Stimulated activated naive CD8-positive, alpha-beta T cell treated with anti-CD3 and anti-CD28 coated beads, Interleukin-15, Interleukin-2, amounts not matched to agents 100 ng/mL and 50 ng/mL, for 24 hours (primary cell): ENCODE results near the gene MAST2.
"Not testable (repeated sequence)": the region's sequence is repeated elsewhere in the genome, so short reads cannot be mapped to it uniquely, and the experiment has no call there.

ENCODE experiments used
- H3K27ac Mint-ChIP-seq: one replicate; pipeline ENCODE4 v1.8.0; 2021; ENCODE audit warnings: mild to moderate bottlenecking, mixed read lengths
- H3K27me3 Mint-ChIP-seq: one replicate; pipeline ENCODE4 v1.8.0; 2021; ENCODE audit warnings: mixed read lengths
- H3K36me3 Mint-ChIP-seq: one replicate; pipeline ENCODE4 v1.8.0; 2021; ENCODE audit warnings: low read depth, mixed read lengths
- H3K4me1 Mint-ChIP-seq: one replicate; pipeline ENCODE4 v1.8.0; 2021; ENCODE audit warnings: low read depth, mixed read lengths
- H3K4me3 Mint-ChIP-seq: one replicate; pipeline ENCODE4 v1.8.0; 2021; ENCODE audit warnings: mild to moderate bottlenecking, mixed read lengths
- H3K9me3 Mint-ChIP-seq: one replicate; pipeline ENCODE4 v1.8.0; 2021; ENCODE audit warnings: mixed read lengths

Gene MAST2

DNA sequence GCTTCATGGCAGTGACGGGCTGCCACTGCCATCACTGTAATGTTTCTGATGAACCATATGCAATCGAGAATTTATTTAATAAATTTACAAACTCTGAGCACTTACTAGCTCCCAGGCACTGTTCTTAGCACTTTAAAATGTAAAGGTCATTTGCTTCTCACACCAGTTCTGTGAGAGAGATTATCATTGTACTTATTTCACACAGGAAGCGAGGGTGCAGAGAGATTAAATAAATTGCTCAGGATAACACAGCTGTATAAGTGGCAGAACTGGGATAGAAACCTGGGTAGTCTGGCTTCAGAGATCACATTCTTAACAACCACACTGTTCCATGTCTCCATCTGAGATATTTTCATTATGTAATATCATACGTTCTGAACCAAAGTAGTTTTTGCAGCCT is 119.9 kb downstream of the MAST2 start:
- Mint-ChIP-seq H3K9me3 (no peaks in the 10 kb centered on the region), H3K4me3 (no peak overlapping the region), H3K4me1 (peaks cover 3% of the 10 kb centered on the region), H3K36me3 (no peaks in the 10 kb centered on the region), H3K27ac (no peak overlapping the region), H3K27me3 (no peaks in the 10 kb centered on the region)

DNA sequence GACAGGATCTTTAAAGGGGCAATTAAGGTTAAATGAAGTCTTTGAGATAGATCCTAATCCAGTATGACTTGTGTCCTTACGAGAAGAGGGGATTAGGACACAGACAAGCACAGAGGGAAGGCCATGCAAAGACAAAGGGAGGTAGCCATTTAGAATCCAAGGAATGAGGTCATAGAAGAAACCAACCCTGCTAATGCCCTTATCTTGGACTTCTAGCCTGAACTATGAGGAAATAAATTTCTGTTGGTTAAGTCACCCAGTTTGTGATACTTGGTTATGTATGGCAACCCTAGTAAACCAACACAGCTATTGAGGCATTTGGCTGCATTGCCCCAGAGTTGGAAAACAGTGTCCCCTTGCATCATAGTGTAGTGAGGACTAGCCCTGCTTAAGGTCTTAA is 121.3 kb downstream of the MAST2 start:
- H3K27ac Mint-ChIP-seq = no peak overlapping the region
- no peaks in the 10 kb centered on the region for H3K9me3 Mint-ChIP-seq
- peaks cover 14% of the 10 kb centered on the region for H3K4me1 Mint-ChIP-seq
- H3K4me3 Mint-ChIP-seq = no peak overlapping the region
- H3K27me3 Mint-ChIP-seq = no peaks in the 10 kb centered on the region
- H3K36me3 Mint-ChIP-seq = no peaks in the 10 kb centered on the region

DNA sequence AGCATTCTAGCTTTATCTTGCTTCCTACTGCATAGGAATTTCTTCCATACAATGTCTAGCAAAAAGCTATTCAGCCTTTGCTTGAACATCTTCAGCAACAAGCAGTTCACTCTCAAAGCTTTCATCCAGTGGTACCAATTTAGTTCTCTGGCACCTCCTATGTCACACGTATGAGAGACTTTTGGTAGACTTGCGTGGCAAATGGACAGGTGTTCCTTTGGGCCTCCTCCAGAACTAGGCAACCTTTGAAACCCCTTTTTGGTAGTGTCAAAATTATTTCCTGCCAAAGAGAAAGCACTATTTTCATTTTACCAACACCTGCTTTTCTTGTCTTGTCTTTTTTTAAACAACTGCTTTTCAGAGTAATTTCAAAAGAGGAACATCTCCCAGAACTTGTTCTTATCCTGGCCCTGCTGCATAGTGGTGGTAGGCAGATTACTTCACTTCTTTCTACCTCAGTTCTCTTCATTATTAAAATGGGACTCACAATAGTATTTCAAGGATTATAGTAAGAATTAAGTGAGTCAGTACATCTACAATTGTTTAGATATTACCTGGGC is 122.4 kb downstream of the MAST2 start:
- no peaks in the 10 kb centered on the region for H3K9me3 Mint-ChIP-seq
- H3K4me3 Mint-ChIP-seq = no peak overlapping the region
- H3K27me3 Mint-ChIP-seq = no peaks in the 10 kb centered on the region
- peaks cover 14% of the 10 kb centered on the region for H3K4me1 Mint-ChIP-seq
- H3K27ac Mint-ChIP-seq = no peak overlapping the region
- H3K36me3 Mint-ChIP-seq = no peaks in the 10 kb centered on the region

DNA sequence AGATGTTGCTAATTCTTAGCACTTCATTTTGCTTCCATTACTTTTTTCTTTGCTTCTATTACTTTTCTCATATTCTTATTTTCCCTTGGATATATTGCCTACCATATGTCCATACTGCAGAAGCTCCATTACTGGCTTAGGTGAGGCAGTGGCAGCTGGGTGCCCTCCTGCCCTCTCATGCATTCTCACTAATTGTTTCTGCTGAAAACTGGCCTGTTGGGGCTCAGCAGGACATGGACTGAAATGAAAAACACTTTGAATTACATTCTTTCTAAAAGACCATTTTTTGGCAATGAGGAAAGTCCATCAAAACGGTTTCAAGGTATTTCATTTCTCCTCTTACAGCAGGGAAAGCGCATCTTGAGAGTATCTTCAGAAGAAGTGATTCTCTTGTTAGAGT is 122.9 kb downstream of the MAST2 start:
- no peaks in the 10 kb centered on the region for H3K9me3 Mint-ChIP-seq
- no peak overlapping the region for H3K27ac Mint-ChIP-seq

DNA sequence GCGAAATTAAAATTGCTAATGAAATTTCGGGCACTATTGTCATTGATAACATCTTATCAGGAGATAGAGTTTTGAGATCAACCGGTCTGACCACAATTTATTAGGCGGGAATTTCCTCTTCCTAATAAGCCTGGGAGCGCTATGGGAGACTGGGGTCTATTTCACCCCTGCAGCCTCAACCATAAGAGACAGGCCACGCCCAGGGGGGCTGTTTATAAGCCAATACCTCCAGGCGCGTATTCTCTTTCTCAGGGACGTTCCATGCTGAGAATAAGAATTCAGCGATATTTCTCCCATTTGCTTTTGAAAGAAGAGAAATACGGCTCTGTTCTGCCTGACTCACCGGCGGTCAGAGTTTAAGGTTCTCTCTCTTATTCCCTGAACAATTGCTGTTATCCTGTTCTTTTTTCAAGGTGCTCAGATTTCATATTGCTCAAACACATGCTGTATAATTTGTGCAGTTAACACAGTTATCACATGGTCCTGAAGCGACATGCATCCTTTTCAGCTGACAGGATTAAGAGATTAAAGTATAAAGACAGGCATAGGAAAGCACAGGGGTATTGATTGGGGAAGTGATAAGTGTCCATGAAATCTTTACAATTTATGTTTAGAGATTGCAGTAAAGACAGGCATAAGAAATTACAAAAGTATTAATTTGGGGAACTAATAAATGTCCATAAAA is 124.0 kb downstream of the MAST2 start:
- H3K27me3 Mint-ChIP-seq, H3K27ac Mint-ChIP-seq, H3K4me3 Mint-ChIP-seq, H3K9me3 Mint-ChIP-seq, H3K36me3 Mint-ChIP-seq: not testable (repeated sequence)
- peaks cover 14% of the 10 kb centered on the region for H3K4me1 Mint-ChIP-seq

More for the DNA sequence above, 122.9 kb downstream of the MAST2 start:
- H3K4me3 Mint-ChIP-seq = no peak overlapping the region
- no peaks in the 10 kb centered on the region for H3K27me3 Mint-ChIP-seq
- H3K4me1 Mint-ChIP-seq = peaks cover 14% of the 10 kb centered on the region
- no peaks in the 10 kb centered on the region for H3K36me3 Mint-ChIP-seq

DNA sequence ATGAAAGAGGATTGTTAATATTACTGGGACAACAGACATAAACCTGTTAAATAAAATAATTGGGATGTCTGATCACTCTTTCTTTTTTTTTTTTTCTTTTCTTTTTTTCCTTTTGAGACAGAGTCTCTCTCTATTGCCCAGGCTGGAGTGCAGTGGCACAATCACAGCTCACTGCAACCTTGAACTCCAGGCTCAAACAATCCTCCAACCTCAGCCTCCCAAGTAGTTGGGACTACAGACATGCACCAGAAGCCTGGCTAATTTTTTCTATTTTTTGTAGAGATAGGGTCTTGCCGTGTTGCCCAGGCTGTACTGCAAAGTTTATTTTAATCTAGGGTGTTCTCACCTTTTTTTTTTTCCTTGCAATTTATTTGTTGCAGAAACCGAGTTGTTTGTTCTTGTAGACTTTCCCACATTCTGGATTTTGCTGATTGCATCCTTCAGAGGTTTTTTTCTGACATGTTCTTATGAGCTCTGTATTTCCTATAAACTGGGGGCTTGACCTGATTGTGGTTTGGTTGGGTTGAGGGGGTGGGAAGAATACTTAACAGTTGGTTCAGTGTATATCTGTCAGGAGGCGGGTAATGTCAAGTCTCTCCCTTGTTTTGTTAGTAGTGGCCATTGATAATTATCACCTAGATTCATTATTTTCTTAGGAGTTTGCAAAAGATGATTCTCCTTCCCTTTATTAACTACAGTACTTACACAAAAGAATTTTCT is 125.2 kb downstream of the MAST2 start:
- H3K27me3 Mint-ChIP-seq = no peaks in the 10 kb centered on the region
- no peaks in the 10 kb centered on the region for H3K9me3 Mint-ChIP-seq
- H3K4me1 Mint-ChIP-seq = peaks cover 14% of the 10 kb centered on the region
- H3K36me3 Mint-ChIP-seq = no peaks in the 10 kb centered on the region
- H3K4me3 Mint-ChIP-seq = no peak overlapping the region
- no peak overlapping the region for H3K27ac Mint-ChIP-seq

DNA sequence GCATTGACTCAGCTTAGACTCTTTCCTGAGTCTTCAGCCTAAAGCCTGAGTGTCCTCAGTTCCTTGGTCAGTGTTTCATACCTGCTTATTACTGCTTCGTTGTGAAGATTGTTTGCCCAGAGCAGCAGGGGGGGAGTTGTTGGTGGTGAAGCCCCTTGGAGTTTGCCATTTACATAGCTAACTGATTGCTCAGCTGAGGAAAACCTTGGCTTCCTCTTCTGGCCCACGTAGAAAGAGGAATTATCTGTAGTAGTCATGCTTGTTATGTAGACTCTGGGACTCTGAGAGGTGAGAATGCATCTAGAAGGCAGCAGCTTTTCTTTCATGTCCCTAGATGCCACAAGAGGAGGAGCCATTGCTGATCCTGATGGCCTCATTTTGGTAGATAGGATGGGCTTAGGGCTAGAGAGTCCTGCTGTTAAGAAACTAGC is 125.9 kb downstream of the MAST2 start:
- no peak overlapping the region for H3K4me3 Mint-ChIP-seq
- H3K36me3 Mint-ChIP-seq = no peaks in the 10 kb centered on the region
- no peaks in the 10 kb centered on the region for H3K9me3 Mint-ChIP-seq
- H3K27me3 Mint-ChIP-seq = no peaks in the 10 kb centered on the region
- H3K27ac Mint-ChIP-seq = no peak overlapping the region
- peaks cover 14% of the 10 kb centered on the region for H3K4me1 Mint-ChIP-seq

DNA sequence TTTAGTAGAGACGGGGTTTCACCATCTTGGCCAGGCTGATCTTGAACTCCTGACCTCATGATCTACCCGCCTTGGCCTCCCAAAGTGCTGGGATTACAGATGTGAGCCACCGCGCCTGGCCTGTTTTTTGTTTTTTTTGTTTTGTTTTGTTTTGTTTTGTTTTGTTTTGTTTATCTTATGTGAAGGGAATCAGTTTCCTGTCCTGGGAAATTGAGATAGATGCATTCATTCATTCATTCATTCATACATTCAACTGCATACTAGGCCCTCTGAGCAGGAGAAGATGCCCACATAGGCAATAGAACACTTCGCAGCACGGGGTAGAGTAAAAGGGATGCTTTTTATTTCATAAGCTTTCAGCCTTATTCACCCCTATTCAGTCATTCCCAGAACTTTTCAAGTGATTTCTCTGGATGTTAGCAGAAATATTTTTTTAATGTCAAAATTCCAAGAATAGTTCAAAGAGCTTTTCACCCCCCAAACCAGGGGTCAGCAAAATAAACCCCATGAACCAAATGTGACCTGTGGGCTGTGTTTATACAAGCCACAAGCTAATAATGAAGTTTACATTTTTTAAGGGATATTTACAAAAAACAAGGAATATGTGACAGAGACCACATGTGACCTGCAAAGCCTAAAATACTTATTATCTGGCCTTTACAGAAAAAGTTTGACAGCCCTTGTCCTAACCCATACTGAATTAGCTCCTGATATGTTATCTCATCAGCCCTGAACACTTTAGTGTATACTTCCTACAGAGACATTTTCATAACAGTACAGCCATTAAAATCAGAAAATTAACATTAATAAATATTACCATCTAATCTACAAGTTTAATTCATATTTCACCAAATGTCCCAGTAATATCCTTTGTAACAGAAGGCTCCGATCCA is 127.1 kb downstream of the MAST2 start:
- Mint-ChIP-seq H3K4me3 (no peak overlapping the region), H3K36me3 (peaks cover 4% of the 10 kb centered on the region), H3K9me3 (no peaks in the 10 kb centered on the region), H3K27me3 (no peaks in the 10 kb centered on the region), H3K4me1 (peaks cover 19% of the 10 kb centered on the region), H3K27ac (no peak overlapping the region)

DNA sequence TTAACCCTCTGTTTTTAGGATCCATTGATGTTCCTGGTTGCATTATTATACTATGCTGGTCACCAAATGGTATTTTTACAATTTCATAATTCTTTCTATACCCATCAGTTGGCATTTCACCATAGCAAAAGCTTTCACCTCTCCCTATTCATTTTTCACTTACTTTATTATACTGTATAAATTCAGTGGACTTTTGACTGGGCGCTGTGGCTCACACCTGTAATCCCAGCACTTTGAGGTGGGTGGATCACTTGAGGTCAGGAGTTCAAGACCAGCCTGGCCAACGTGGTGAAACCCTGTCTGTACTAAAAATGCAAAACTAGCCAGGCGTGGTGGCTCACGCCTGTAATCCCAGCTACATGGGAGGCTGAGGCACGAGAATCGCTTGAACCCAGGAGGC is 128.8 kb downstream of the MAST2 start:
- not testable (repeated sequence) for H3K36me3 Mint-ChIP-seq, H3K27me3 Mint-ChIP-seq, H3K27ac Mint-ChIP-seq, H3K4me3 Mint-ChIP-seq, H3K9me3 Mint-ChIP-seq
- peaks cover 19% of the 10 kb centered on the region for H3K4me1 Mint-ChIP-seq

DNA sequence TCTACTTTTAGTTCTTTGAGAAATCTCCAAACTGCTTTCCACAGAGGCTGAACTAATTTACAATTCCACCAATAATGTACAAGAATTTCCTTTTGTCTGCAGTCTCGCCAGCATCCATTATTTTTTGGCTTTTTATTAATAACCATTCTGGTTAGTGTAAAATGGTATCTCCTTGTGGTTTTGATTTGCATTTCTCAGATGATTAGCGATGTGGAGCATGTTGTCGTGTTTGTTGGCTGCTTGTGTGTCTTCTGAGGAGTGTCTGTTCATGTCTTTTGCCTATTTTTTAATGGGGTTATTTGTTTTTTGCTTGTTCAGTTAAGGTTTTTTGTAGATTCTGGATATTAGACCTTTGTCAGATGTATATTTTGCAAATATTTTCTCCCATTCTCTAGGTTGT is 131.5 kb downstream of the MAST2 start:
- H3K9me3 Mint-ChIP-seq = no peaks in the 10 kb centered on the region
- H3K4me1 Mint-ChIP-seq = peaks cover 8% of the 10 kb centered on the region
- H3K27me3 Mint-ChIP-seq = no peaks in the 10 kb centered on the region
- H3K27ac Mint-ChIP-seq = no peak overlapping the region
- peaks cover 4% of the 10 kb centered on the region for H3K36me3 Mint-ChIP-seq
- no peak overlapping the region for H3K4me3 Mint-ChIP-seq

DNA sequence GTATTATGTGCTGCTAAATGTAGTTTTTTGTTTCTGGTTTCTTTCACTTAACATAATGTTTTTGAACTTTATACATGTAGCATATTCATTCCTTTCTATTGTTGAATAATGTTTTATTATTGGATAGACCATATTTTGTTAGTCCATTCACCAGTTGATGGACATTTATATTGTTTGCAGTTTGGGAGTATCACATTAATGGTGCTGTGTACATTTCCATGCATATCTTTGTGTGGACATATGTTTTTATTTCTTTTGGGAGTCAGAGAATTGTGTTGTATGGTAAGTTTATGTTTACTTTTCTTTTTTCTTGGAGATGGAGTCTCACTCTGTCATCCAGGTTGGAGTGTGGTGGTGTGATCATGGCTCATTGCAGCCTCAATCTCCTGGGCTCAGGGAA is 134.6 kb downstream of the MAST2 start:
- Mint-ChIP-seq H3K27ac (no peak overlapping the region), H3K27me3 (no peaks in the 10 kb centered on the region), H3K36me3 (peaks cover 4% of the 10 kb centered on the region), H3K9me3 (no peaks in the 10 kb centered on the region), H3K4me3 (no peak overlapping the region), H3K4me1 (peaks cover 8% of the 10 kb centered on the region)

DNA sequence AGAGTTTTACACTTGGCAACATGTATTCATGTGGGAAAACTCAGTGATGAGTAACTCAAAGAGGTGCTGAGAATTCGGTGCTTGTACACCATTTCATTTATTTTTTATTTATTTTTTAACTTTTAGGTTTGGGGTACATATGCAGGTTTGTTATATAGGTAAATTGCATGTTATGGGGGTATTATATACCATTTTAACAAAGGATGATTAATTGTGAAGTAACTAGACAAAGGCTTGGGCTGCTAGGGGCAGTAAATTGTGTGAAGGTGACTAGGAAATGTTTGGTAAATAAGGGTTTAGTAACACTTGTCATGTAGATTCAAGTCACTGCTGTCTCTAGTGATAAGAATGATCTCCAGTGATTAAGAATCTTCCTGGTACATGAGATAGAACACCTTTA is 139.0 kb downstream of the MAST2 start:
- H3K27me3 Mint-ChIP-seq = no peaks in the 10 kb centered on the region
- H3K36me3 Mint-ChIP-seq = peaks cover 4% of the 10 kb centered on the region
- H3K27ac Mint-ChIP-seq = no peak overlapping the region
- H3K4me1 Mint-ChIP-seq = no peaks in the 10 kb centered on the region
- H3K9me3 Mint-ChIP-seq = no peaks in the 10 kb centered on the region
- no peak overlapping the region for H3K4me3 Mint-ChIP-seq

DNA sequence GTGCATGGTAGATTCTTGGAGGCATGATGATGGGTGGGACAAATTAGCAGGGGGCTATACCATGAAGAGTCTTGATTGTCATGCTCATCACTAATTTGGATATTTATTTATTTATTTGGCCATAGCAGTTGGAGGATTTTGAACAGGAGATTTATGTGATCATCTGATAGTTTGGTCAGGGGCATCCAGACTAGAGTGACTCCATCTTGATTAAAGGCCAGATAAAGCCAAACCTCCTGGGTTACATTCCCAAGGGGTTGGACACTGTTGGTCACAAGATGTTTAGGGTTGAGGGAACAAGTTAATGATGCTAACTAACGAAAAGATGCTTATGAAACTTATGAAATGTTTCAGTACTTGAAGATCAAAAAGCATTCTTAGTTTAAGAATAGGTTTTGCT is 139.8 kb downstream of the MAST2 start:
- no peaks in the 10 kb centered on the region for H3K9me3 Mint-ChIP-seq
- no peaks in the 10 kb centered on the region for H3K4me1 Mint-ChIP-seq
- H3K36me3 Mint-ChIP-seq = peaks cover 4% of the 10 kb centered on the region
- no peak overlapping the region for H3K4me3 Mint-ChIP-seq
- H3K27ac Mint-ChIP-seq = no peak overlapping the region
- no peaks in the 10 kb centered on the region for H3K27me3 Mint-ChIP-seq

DNA sequence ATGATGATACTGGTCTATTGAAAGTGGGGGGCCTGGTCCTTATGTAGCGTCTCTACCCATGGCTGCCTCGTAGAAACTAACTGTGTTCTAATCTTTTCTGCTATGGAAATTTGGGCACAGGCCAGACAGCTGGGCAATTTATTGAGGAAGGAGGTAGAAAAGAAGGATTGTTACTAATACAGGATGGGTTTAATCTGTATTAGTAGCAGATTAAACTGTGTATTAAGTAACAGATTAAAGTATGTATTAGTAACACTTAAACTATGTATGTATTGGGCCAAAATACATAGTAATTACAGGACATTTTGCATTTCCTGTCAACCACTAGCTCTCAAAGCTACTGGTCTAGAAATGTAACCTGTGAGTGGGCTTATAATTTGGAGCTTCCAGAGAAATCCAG is 142.0 kb downstream of the MAST2 start:
- Mint-ChIP-seq H3K27me3 (no peaks in the 10 kb centered on the region), H3K27ac (no peak overlapping the region), H3K4me3 (no peak overlapping the region), H3K36me3 (peaks cover 4% of the 10 kb centered on the region), H3K9me3 (no peaks in the 10 kb centered on the region), H3K4me1 (no peaks in the 10 kb centered on the region)

DNA sequence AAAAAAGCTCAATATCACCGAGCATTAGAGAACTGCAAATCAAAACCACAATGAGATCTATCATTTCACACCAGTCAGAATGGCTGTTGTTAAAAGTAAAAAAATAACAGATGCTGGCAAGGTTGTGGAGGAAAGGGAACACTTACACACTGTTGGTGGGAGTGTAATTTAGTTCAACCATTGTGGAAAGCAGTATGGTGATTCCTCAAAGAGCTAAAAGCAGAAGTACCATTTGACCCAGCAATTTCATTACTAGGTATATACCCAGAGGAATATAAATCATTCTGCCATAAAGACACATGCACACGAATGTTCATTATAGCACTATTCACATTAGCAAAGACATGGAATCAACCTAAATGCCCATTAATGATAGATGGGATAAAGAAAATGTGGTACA is 146.1 kb downstream of the MAST2 start:
- H3K27ac Mint-ChIP-seq, H3K9me3 Mint-ChIP-seq, H3K27me3 Mint-ChIP-seq, H3K4me1 Mint-ChIP-seq, H3K4me3 Mint-ChIP-seq, H3K36me3 Mint-ChIP-seq: not testable (repeated sequence)
